DMS 273 (cell line): ENCODE results near the gene FRMD7.
A peak's percentile ranks its signal among the peaks of the same experiment; 100 is the strongest.
"Not testable (repeated sequence)": the region's sequence is repeated elsewhere in the genome, so short reads cannot be mapped to it uniquely, and the experiment has no call there.

Source experiments
- DNase-seq: peaks from one replicate; lab custom pipeline; 2025; ENCODE audit not compliant: unreplicated experiment; lab: John Stamatoyannopoulos, UW

FRMD7 gene

GRCh38 chrX:132093239-132093860, 34.5 kb downstream of the FRMD7 start:
- DNase-seq = no peak

GRCh38 chrX:132092439-132093065, 35.3 kb downstream of the FRMD7 start:
- peak; percentile 81 for DNase-seq

GRCh38 chrX:132090403-132091159, 37.2 kb downstream of the FRMD7 start:
- DNase-seq = no peak

GRCh38 chrX:132088864-132089263, 39.0 kb downstream of the FRMD7 start:
- DNase-seq = no peak

GRCh38 chrX:132086672-132087071, 41.1 kb downstream of the FRMD7 start:
- DNase-seq = no peak

GRCh38 chrX:132085786-132086185, 42.0 kb downstream of the FRMD7 start:
- DNase-seq = no peak

- DNase-seq = no peak
Measured at GRCh38 chrX:132077912-132078311, 49.9 kb downstream of the FRMD7 start.

GRCh38 chrX:132077414-132077813, 50.4 kb downstream of the FRMD7 start:
- no peak for DNase-seq

GRCh38 chrX:132071254-132071653, 56.6 kb downstream of the FRMD7 start:
- peak; percentile 25 for DNase-seq

- no peak for DNase-seq
Measured at GRCh38 chrX:132068405-132068804, 59.4 kb downstream of the FRMD7 start.

- no peak for DNase-seq
Measured at GRCh38 chrX:132063862-132064261, 64.0 kb downstream of the FRMD7 start.

GRCh38 chrX:132063334-132063733, 64.5 kb downstream of the FRMD7 start:
- DNase-seq = no peak

GRCh38 chrX:132059973-132060540, 67.8 kb downstream of the FRMD7 start:
- no peak for DNase-seq

- no peak for DNase-seq
Measured at GRCh38 chrX:132058975-132059374, 68.8 kb downstream of the FRMD7 start.

GRCh38 chrX:132058050-132058449, 69.8 kb downstream of the FRMD7 start:
- DNase-seq = no peak

- DNase-seq = not testable (repeated sequence)
Measured at GRCh38 chrX:132051778-132052177, 76.0 kb downstream of the FRMD7 start.

- DNase-seq = no peak
Measured at GRCh38 chrX:132046533-132046932, 81.3 kb downstream of the FRMD7 start.

- DNase-seq = no peak
Measured at GRCh38 chrX:132045456-132045855, 82.4 kb downstream of the FRMD7 start.

GRCh38 chrX:132044953-132045352, 82.9 kb downstream of the FRMD7 start:
- DNase-seq = no peak

- DNase-seq = no peak
Measured at GRCh38 chrX:132043977-132044376, 83.8 kb downstream of the FRMD7 start.

GRCh38 chrX:132041015-132041414, 86.8 kb downstream of the FRMD7 start:
- no peak for DNase-seq

GRCh38 chrX:132040066-132040465, 87.8 kb downstream of the FRMD7 start:
- DNase-seq = no peak
